ENCODE data around the gene CUL4A. TPM values are rescaled to one million over a fixed set of nuclear protein-coding genes. Genes with fewer than 3 reads are reported as not detected.
"Not testable (repeated sequence)": the region's sequence is repeated elsewhere in the genome, so short reads cannot be mapped to it uniquely, and the experiment has no call there.

Gene CUL4A
- total RNA-seq, 1 experiment from 2014 or later, result 85.9 TPM

GRCh38 chr13:113307491-113307890 lies 98.1 kb downstream of the CUL4A start:
- no peaks in the 10 kb centered on the region for H3K9me3 Mint-ChIP-seq (ENCODE audit: unreplicated experiment)
- H3K4me3 Mint-ChIP-seq (ENCODE audit: unreplicated experiment), result no peak overlapping the region
- H3K27me3 Mint-ChIP-seq (ENCODE audit: insufficient read depth, unreplicated experiment), result no peaks in the 10 kb centered on the region
- TF ChIP-seq, protein P1, sequence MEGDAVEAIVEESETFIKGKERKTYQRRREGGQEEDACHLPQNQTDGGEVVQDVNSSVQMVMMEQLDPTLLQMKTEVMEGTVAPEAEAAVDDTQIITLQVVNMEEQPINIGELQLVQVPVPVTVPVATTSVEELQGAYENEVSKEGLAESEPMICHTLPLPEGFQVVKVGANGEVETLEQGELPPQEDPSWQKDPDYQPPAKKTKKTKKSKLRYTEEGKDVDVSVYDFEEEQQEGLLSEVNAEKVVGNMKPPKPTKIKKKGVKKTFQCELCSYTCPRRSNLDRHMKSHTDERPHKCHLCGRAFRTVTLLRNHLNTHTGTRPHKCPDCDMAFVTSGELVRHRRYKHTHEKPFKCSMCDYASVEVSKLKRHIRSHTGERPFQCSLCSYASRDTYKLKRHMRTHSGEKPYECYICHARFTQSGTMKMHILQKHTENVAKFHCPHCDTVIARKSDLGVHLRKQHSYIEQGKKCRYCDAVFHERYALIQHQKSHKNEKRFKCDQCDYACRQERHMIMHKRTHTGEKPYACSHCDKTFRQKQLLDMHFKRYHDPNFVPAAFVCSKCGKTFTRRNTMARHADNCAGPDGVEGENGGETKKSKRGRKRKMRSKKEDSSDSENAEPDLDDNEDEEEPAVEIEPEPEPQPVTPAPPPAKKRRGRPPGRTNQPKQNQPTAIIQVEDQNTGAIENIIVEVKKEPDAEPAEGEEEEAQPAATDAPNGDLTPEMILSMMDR (IDR thresholded peaks at IDR 0.05; ENCODE audit: unreplicated experiment), result no peak
- DNase-seq (ENCODE audit: unreplicated experiment), result no peak
- H3K27ac Mint-ChIP-seq (ENCODE audit: low read depth, unreplicated experiment), result no peak overlapping the region
- no TSS peak for BruUV-seq (replicated peaks)
- H3K36me3 Mint-ChIP-seq (ENCODE audit: insufficient read depth, unreplicated experiment), result peaks cover 41% of the 10 kb centered on the region
- ChIA-PET POLR2A (interaction anchor here (1.0 to 2.8 kb wide), 2 partner anchors 9 to 10 kb away, joined by 3 to 9 read pairs; partner anchors contain the start of gene LAMP1), CTCF (no interaction called here)
- intact Hi-C loops (cut with micrococcal nuclease), result no loop called here
- H3K4me1 Mint-ChIP-seq (ENCODE audit: insufficient read depth, unreplicated experiment), result peaks cover 11% of the 10 kb centered on the region

DNA sequence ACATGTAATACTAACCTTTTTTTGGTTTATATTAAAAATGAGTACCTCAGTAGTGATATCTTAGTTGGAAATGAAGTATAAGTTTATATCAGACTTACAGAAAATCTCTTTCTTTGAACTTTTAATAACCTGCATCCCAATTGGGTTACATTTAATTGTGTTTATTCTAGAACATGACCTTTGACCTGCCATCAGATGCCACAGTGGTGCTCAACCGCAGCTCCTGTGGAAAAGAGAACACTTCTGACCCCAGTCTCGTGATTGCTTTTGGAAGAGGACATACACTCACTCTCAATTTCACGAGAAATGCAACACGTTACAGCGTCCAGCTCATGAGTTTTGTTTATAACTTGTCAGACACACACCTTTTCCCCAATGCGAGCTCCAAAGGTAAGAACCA lies 100.1 kb downstream of the CUL4A start:
- ChIA-PET POLR2A (interaction anchor here (0.7 to 1.2 kb wide), 2 partner anchors 54 to 247 kb away, joined by 3 read pairs; partner anchors contain the start of gene GRTP1), CTCF (interaction anchor here (0.6 to 0.8 kb wide), 2 partner anchors 15 to 139 kb away, joined by 3 read pairs; no protein-coding TSS in a partner anchor)
- Mint-ChIP-seq H3K4me1 (ENCODE audit: insufficient read depth, unreplicated experiment) (peaks cover 11% of the 10 kb centered on the region), H3K27me3 (ENCODE audit: insufficient read depth, unreplicated experiment) (no peaks in the 10 kb centered on the region), H3K4me3 (ENCODE audit: unreplicated experiment) (no peak overlapping the region), H3K9me3 (ENCODE audit: unreplicated experiment) (no peaks in the 10 kb centered on the region), H3K27ac (ENCODE audit: low read depth, unreplicated experiment) (no peak overlapping the region), H3K36me3 (ENCODE audit: insufficient read depth, unreplicated experiment) (peaks cover 39% of the 10 kb centered on the region)
- TF ChIP-seq, protein P1 (IDR thresholded peaks at IDR 0.05; ENCODE audit: unreplicated experiment), result no peak
- DNase-seq (ENCODE audit: unreplicated experiment), result no peak
- intact Hi-C loops (cut with micrococcal nuclease), result no loop called here
- BruUV-seq (replicated peaks), result no TSS peak

GRCh38 chr13:113314112-113314511 lies 104.7 kb downstream of the CUL4A start:
- POLR2A ChIA-PET; H3K4me1 Mint-ChIP-seq (ENCODE audit: insufficient read depth, unreplicated experiment); H3K27me3 Mint-ChIP-seq (ENCODE audit: insufficient read depth, unreplicated experiment); H3K9me3 Mint-ChIP-seq (ENCODE audit: unreplicated experiment); intact Hi-C loops (cut with micrococcal nuclease); H3K27ac Mint-ChIP-seq (ENCODE audit: low read depth, unreplicated experiment); DNase-seq (ENCODE audit: unreplicated experiment); CTCF ChIA-PET; BruUV-seq (replicated peaks); H3K4me3 Mint-ChIP-seq (ENCODE audit: unreplicated experiment): not testable (repeated sequence)
- H3K36me3 Mint-ChIP-seq (ENCODE audit: insufficient read depth, unreplicated experiment), result peaks cover 64% of the 10 kb centered on the region

GRCh38 chr13:113314895-113315470 lies 105.6 kb downstream of the CUL4A start:
- peaks cover 63% of the 10 kb centered on the region for H3K36me3 Mint-ChIP-seq (ENCODE audit: insufficient read depth, unreplicated experiment)
- DNase-seq (ENCODE audit: unreplicated experiment), result peak; percentile 29
- intact Hi-C loops (cut with micrococcal nuclease); H3K27ac Mint-ChIP-seq (ENCODE audit: low read depth, unreplicated experiment); POLR2A ChIA-PET; H3K27me3 Mint-ChIP-seq (ENCODE audit: insufficient read depth, unreplicated experiment); H3K9me3 Mint-ChIP-seq (ENCODE audit: unreplicated experiment); BruUV-seq (replicated peaks); H3K4me3 Mint-ChIP-seq (ENCODE audit: unreplicated experiment); H3K4me1 Mint-ChIP-seq (ENCODE audit: insufficient read depth, unreplicated experiment); CTCF ChIA-PET: not testable (repeated sequence)

- BruUV-seq (replicated peaks), result no TSS peak
- no peaks in the 10 kb centered on the region for H3K9me3 Mint-ChIP-seq (ENCODE audit: unreplicated experiment)
- ChIA-PET CTCF (interaction anchor here (0.6 to 1.2 kb wide), 3 partner anchors 18 to 79 kb away, joined by 3 to 4 read pairs (median 3); no protein-coding TSS in a partner anchor), POLR2A (no interaction called here)
- no peak for DNase-seq (ENCODE audit: unreplicated experiment)
- H3K27ac Mint-ChIP-seq (ENCODE audit: low read depth, unreplicated experiment), result no peak overlapping the region
- H3K36me3 Mint-ChIP-seq (ENCODE audit: insufficient read depth, unreplicated experiment), result peaks cover 57% of the 10 kb centered on the region
- no peaks in the 10 kb centered on the region for H3K27me3 Mint-ChIP-seq (ENCODE audit: insufficient read depth, unreplicated experiment)
- intact Hi-C loops (cut with micrococcal nuclease), result no loop called here
- TF ChIP-seq, protein P1 (IDR thresholded peaks at IDR 0.05; ENCODE audit: unreplicated experiment), result no peak
- peaks cover 5% of the 10 kb centered on the region for H3K4me1 Mint-ChIP-seq (ENCODE audit: insufficient read depth, unreplicated experiment)
- no peak overlapping the region for H3K4me3 Mint-ChIP-seq (ENCODE audit: unreplicated experiment)
These were observed 106.6 kb downstream of the CUL4A start for GRCh38 chr13:113315992-113316391.

Small RNA genes lying within 50 kb of the gene (microRNA-seq; reads per million reads assigned to microRNA genes)
- gene MIR8075, result not detected

Other genes with a start within 250 kb of the CUL4A start
- not detected in 2 replicates for gene MCF2L, start 240.4 kb upstream of the CUL4A start, total RNA-seq (2022)
- gene F7, start 103.8 kb upstream of the CUL4A start, total RNA-seq (2022), result not detected in 2 replicates
- not detected in 2 replicates for gene F10, start 86.8 kb upstream of the CUL4A start, total RNA-seq (2022)
- not detected in 2 replicates for gene PROZ, start 51.0 kb upstream of the CUL4A start, total RNA-seq (2022)
- gene PCID2, start 944 bp upstream of the CUL4A start, total RNA-seq (2022), result 60.7 and 63.4 TPM in 2 replicates
- 141 and 150 TPM in 2 replicates for gene LAMP1, start 87.6 kb downstream of the CUL4A start, total RNA-seq (2022)
- gene GRTP1, start 154.5 kb downstream of the CUL4A start, total RNA-seq (2022), result 2.4 and 3.5 TPM in 2 replicates
- 2.6 and 4.3 TPM in 2 replicates for gene ADPRHL1, start 243.9 kb downstream of the CUL4A start, total RNA-seq (2022)